Aorta (tissue), 5 donors: ENCODE data around the gene AOC2. TPM values are rescaled to one million over a fixed set of nuclear protein-coding genes. Genes with fewer than 3 reads are reported as not detected.
"Not testable (repeated sequence)": the region's sequence is repeated elsewhere in the genome, so short reads cannot be mapped to it uniquely, and the experiment has no call there.

ENCODE experiments used
- ATAC-seq: fragments of 200-7000 bp; cut with Tn5 transposase; one replicate; pipeline ENCODE4 v1.9.1; 2022; ENCODE audit warnings: moderate library complexity; ENCODE audit not compliant: low FRiP score
- DNase-seq, 2 donors: peaks; one replicate each; pipeline ENCODE4 v3.0.0-alpha.2; 2020
- H3K27ac ChIP-seq, 2 donors: one replicate each; pipeline ENCODE4 v1.5.1; 2013; ENCODE audit warnings: low read length in 2 of 2, mild to moderate bottlenecking in 2 of 2, moderate library complexity in 2 of 2, control low read depth in 1 of 2, inconsistent platforms in 1 of 2, low read depth in 1 of 2
- H3K27me3 ChIP-seq, 2 donors: one replicate each; pipeline ENCODE4 v1.6.1; 2013; ENCODE audit warnings: control low read depth in 1 of 2, low read length in 1 of 2, mild to moderate bottlenecking in 1 of 2, moderate library complexity in 1 of 2; ENCODE audit not compliant: insufficient read depth in 2 of 2, control insufficient read depth in 1 of 2
- H3K36me3 ChIP-seq, 2 donors: one replicate each; pipeline ENCODE4 v1.6.1; 2013; ENCODE audit warnings: control low read depth in 1 of 2, low read length in 1 of 2, mild to moderate bottlenecking in 1 of 2; ENCODE audit not compliant: insufficient read depth in 2 of 2, control insufficient read depth in 1 of 2
- H3K4me1 ChIP-seq, 2 donors: one replicate each; pipeline ENCODE4 v1.6.1; 2013; ENCODE audit warnings: low read length in 2 of 2, control low read depth in 1 of 2, mild to moderate bottlenecking in 1 of 2, moderate library complexity in 1 of 2; ENCODE audit not compliant: insufficient read depth in 2 of 2, control insufficient read depth in 1 of 2
- H3K4me3 ChIP-seq, 2 donors: one replicate each; pipeline ENCODE4 v1.5.1; 2013; ENCODE audit warnings: low read length in 2 of 2, control low read depth in 1 of 2, mild to moderate bottlenecking in 1 of 2
- H3K9me3 ChIP-seq: one replicate; pipeline ENCODE4 v1.6.1; 2013; ENCODE audit warnings: mild to moderate bottlenecking, low read length; ENCODE audit not compliant: control insufficient read depth
- WGBS, 2 donors: extraction: QIAGEN DNeasy Blood & Tissue Kit; methylation state at CpG; one replicate each; pipeline ENCODE4 v1.1.7; 2013; 5-methylcytosine and 5-hydroxymethylcytosine counted together
- intact Hi-C, 2 donors: fragments of 100-400 bp; cut with DNase I; formaldehyde crosslinking; loops; one replicate each; pipeline versions ENCODE4 v1.14.2 to v1.15.0; 2022
- polyA plus RNA-seq, 2 donors: library from polyadenylated mRNA; stranded (reverse); fragments of 200-250 nt; gene quantifications; one replicate each; pipeline ENCODE4 v1.2.3, GENCODE V29; 2013
- total RNA-seq, 2 donors: library from RNA; stranded (reverse); fragmentation: NEBNext Ultra II Directional; extraction: Animal tissue kit (Norgen Biotek cat#: 25700); gene quantifications; one replicate each; pipeline ENCODE4 v1.2.1, GENCODE V29; 2021
- donor health status: healthy with polysubstance abuse.
- donor health status: Bipolar disorder and iron deficiency.
- donor health status: DM: no; HTN: no; CAD: no.
- donor health status: DM: no; HTN: no; CAD: no.
- donor health status: DM: yes; HTN: yes; CAD: no.

AOC2 gene
- total and polyA plus RNA-seq, 4 donors: 0.25 to 2.6 (median 1.1) TPM

- Histone ChIP-seq H3K4me1 (no peaks in the 10 kb centered on the region), H3K27ac (no peak overlapping the region), H3K9me3 (no peaks in the 10 kb centered on the region), H3K27me3 (no peaks in the 10 kb centered on the region), H3K4me3 (no peak overlapping the region), H3K36me3 (no peaks in the 10 kb centered on the region)
- DNase-seq (no peak), ATAC-seq (no peak)
- WGBS, 2 donors: 95 to 98% methylated on average over 12 of the region's 12 CpGs
- intact Hi-C loops: no loop called here
These were observed 24.0 kb downstream of the AOC2 start for GRCh38 chr17:42868338-42868737.

GRCh38 chr17:42871647-42872046 lies 27.3 kb downstream of the AOC2 start:
- Histone ChIP-seq H3K4me3 (no peak overlapping the region), H3K27me3 (no peaks in the 10 kb centered on the region), H3K27ac (no peak overlapping the region), H3K4me1 (no peaks in the 10 kb centered on the region), H3K9me3 (no peaks in the 10 kb centered on the region), H3K36me3 (no peaks in the 10 kb centered on the region)
- no peak for ATAC-seq
- intact Hi-C loops: no loop called here
- WGBS, 2 donors: 95 to 96% methylated on average over 4 of the region's 4 CpGs
- DNase-seq: no peak

GRCh38 chr17:42872251-42872965 lies 28.0 kb downstream of the AOC2 start:
- intact Hi-C loops: no loop called here
- Histone ChIP-seq H3K4me1 (no peaks in the 10 kb centered on the region), H3K9me3 (no peaks in the 10 kb centered on the region), H3K4me3 (no peak overlapping the region), H3K27ac (no peak overlapping the region), H3K27me3 (no peaks in the 10 kb centered on the region), H3K36me3 (no peaks in the 10 kb centered on the region)
- WGBS, 2 donors: 92 to 93% methylated on average over 13 of the region's 13 CpGs
- DNase-seq (no peak), ATAC-seq (no peak)

- ATAC-seq: no peak
- no peaks in the 10 kb centered on the region for H3K36me3 ChIP-seq
- intact Hi-C loops: no loop called here
These were observed 28.9 kb downstream of the AOC2 start for GRCh38 chr17:42873315-42873714.

GRCh38 chr17:42873932-42874695 lies 29.7 kb downstream of the AOC2 start:
- H3K9me3 ChIP-seq, DNase-seq, H3K27ac ChIP-seq, ATAC-seq, H3K27me3 ChIP-seq, H3K36me3 ChIP-seq, intact Hi-C loops, H3K4me3 ChIP-seq, H3K4me1 ChIP-seq: not testable (repeated sequence)
- 82 to 91% methylated on average over 6 to 9 of the region's 12 CpGs for WGBS, 2 donors

More at GRCh38 chr17:42873315-42873714, 28.9 kb downstream of the AOC2 start:
- H3K27ac ChIP-seq: no peak overlapping the region
- H3K27me3 ChIP-seq: no peaks in the 10 kb centered on the region
- no peak for DNase-seq
- H3K9me3 ChIP-seq: no peaks in the 10 kb centered on the region
- H3K4me1 ChIP-seq: no peaks in the 10 kb centered on the region
- WGBS, 2 donors: 88 to 92% methylated on average over 6 of the region's 6 CpGs
- H3K4me3 ChIP-seq: no peak overlapping the region

GRCh38 chr17:42877037-42877436 lies 32.7 kb downstream of the AOC2 start:
- ATAC-seq (no peak), DNase-seq (no peak)
- no peaks in the 10 kb centered on the region for H3K4me1 ChIP-seq
- H3K27ac ChIP-seq: no peak overlapping the region
- H3K4me3 ChIP-seq: no peak overlapping the region
- intact Hi-C loops: no loop called here
- WGBS, 2 donors: 97 to 98% methylated on average over 10 of the region's 10 CpGs
- no peaks in the 10 kb centered on the region for H3K9me3 ChIP-seq
- no peaks in the 10 kb centered on the region for H3K36me3 ChIP-seq
- no peaks in the 10 kb centered on the region for H3K27me3 ChIP-seq

GRCh38 chr17:42878123-42878880 lies 33.9 kb downstream of the AOC2 start:
- ATAC-seq: no peak
- intact Hi-C loops: no loop called here

GRCh38 chr17:42878924-42879595 lies 34.7 kb downstream of the AOC2 start:
- H3K27me3 ChIP-seq: no peaks in the 10 kb centered on the region
- 88 to 89% methylated on average over 8 of the region's 8 CpGs for WGBS, 2 donors
- no peaks in the 10 kb centered on the region for H3K9me3 ChIP-seq
- no peaks in the 10 kb centered on the region for H3K4me1 ChIP-seq
- intact Hi-C loops: no loop called here
- DNase-seq: no peak
- no peak overlapping the region for H3K4me3 ChIP-seq
- no peaks in the 10 kb centered on the region for H3K36me3 ChIP-seq
- no peak for ATAC-seq
- H3K27ac ChIP-seq: no peak overlapping the region

More at GRCh38 chr17:42878123-42878880, 33.9 kb downstream of the AOC2 start:
- 68 to 69% methylated on average over 13 of the region's 13 CpGs for WGBS, 2 donors
- Histone ChIP-seq H3K9me3 (no peaks in the 10 kb centered on the region), H3K27me3 (no peaks in the 10 kb centered on the region), H3K27ac (no peak overlapping the region), H3K4me3 (no peak overlapping the region), H3K4me1 (no peaks in the 10 kb centered on the region), H3K36me3 (no peaks in the 10 kb centered on the region)
- no peak for DNase-seq
